ENCODE measurements around the gene MRPL49. TPM values are rescaled to one million over a fixed set of nuclear protein-coding genes. Genes with fewer than 3 reads are reported as not detected.

The MRPL49 gene
- total and polyA plus RNA-seq, 2 of the 13 experiments (the other 11 are each of a cell fraction or from before 2014, with no cell fraction given), result 39.2 to 53.3 TPM

GRCh38 chr11:65112546-65113360 is 9.4 kb upstream of the MRPL49 start (continued):
- peak; percentile 56; the same call in 1 of the 2 replicates for TF ChIP-seq IKZF5 (CRISPR knock-in tag; IDR thresholded peaks at IDR 0.05)
- TF ChIP-seq ARNT (IDR thresholded peaks at IDR 0.05), result no peak
- no peak; the same call in 1 of the 2 replicates for TF ChIP-seq GATAD1 (CRISPR knock-in tag; IDR thresholded peaks at IDR 0.05)
- no peak for TF ChIP-seq ZBTB2 (CRISPR knock-in tag; IDR thresholded peaks at IDR 0.05; ENCODE audit: low read depth)
- TF ChIP-seq ZSCAN12 (CRISPR knock-in tag; IDR thresholded peaks at IDR 0.05), result no peak
- peak; percentile 37 for TF ChIP-seq TAF1 (CRISPR knock-in tag; IDR thresholded peaks at IDR 0.05)
- TF ChIP-seq HOXA3 (CRISPR knock-in tag; IDR thresholded peaks at IDR 0.05), result peak; percentile 77
- TF ChIP-seq KAT2B (IDR thresholded peaks at IDR 0.05; ENCODE audit: borderline replicate concordance, low read depth, low read length), result no peak
- no peak for TF ChIP-seq KIAA2018 (CRISPR knock-in tag; IDR thresholded peaks at IDR 0.05; ENCODE audit: borderline replicate concordance)
- TF ChIP-seq FOXM1 (CRISPR knock-in tag; IDR thresholded peaks at IDR 0.05), result no peak
- TF ChIP-seq ZFYVE20 (CRISPR knock-in tag; IDR thresholded peaks at IDR 0.05; ENCODE audit: borderline replicate concordance, low read depth), result no peak
- no peak for TF ChIP-seq ZNF83 (CRISPR knock-in tag; IDR thresholded peaks at IDR 0.05; ENCODE audit: borderline replicate concordance)
- TF ChIP-seq RNF2 (conservative IDR thresholded peaks at IDR 0.05; ENCODE audit: low read depth), result no peak
- TF ChIP-seq FOSL2 (CRISPR knock-in tag; IDR thresholded peaks at IDR 0.05), result no peak
- TF ChIP-seq STAG1 (CRISPR knock-in tag; IDR thresholded peaks at IDR 0.05), result peak; percentile 44
- peak; percentile 58; the same call in 1 of the 2 replicates for TF ChIP-seq RBFOX2 (IDR thresholded peaks at IDR 0.05; ENCODE audit: low read depth, low read length)
- TF ChIP-seq XRCC5 (optimal IDR thresholded peaks at IDR 0.05; ENCODE audit: low read length), result no peak
- TF ChIP-seq TOE1 (CRISPR knock-in tag; IDR thresholded peaks at IDR 0.05), result no peak
- no peak for TF ChIP-seq ZNF652 (CRISPR knock-in tag; IDR thresholded peaks at IDR 0.05; ENCODE audit: borderline replicate concordance, low read depth)
- 0 out of 2 replicates have a peak, but pooled peaks have one; percentile 9 for TF ChIP-seq TARDBP (CRISPR knock-in tag; IDR thresholded peaks at IDR 0.05)

All from HepG2 (cell line).